Effector memory CD8-positive, alpha-beta T cell (primary cell): ENCODE measurements around the gene DSE.

Experiments used
- ATAC-seq: fragments of 150-1000 bp; cut with Tn5 transposase; replicated peaks from 2 replicates; pipeline ENCODE4 v1.10.0; 2021; ENCODE audit warnings: mild to moderate bottlenecking, moderate library complexity
- DNase-seq, 3 experiments: peaks; one replicate each; pipeline ENCODE4 v3.0.0; 2021
- H3K27ac Mint-ChIP-seq, 2 donors: one replicate each; pipeline ENCODE4 v1.8.0; 2022; ENCODE audit warnings: mild to moderate bottlenecking in 2 of 2, mixed read lengths in 2 of 2, moderate library complexity in 2 of 2
- H3K27me3 Mint-ChIP-seq, 2 donors: one replicate each; pipeline ENCODE4 v1.8.0; 2022; ENCODE audit warnings: mixed read lengths in 2 of 2
- H3K36me3 Mint-ChIP-seq: one replicate; pipeline ENCODE4 v1.8.0; 2022; ENCODE audit warnings: mild to moderate bottlenecking, moderate library complexity, mixed read lengths; ENCODE audit not compliant: insufficient read depth
- H3K4me1 Mint-ChIP-seq, 2 donors: one replicate each; pipeline ENCODE4 v1.8.0; 2022; ENCODE audit warnings: low read depth in 2 of 2, mixed read lengths in 2 of 2
- H3K4me3 Mint-ChIP-seq, 2 donors: one replicate each; pipeline ENCODE4 v1.8.0; 2022; ENCODE audit warnings: mild to moderate bottlenecking in 2 of 2, mixed read lengths in 2 of 2, moderate library complexity in 2 of 2
- H3K9me3 Mint-ChIP-seq, 2 donors: one replicate each; pipeline ENCODE4 v1.8.0; 2022; ENCODE audit warnings: mixed read lengths in 2 of 2

Gene DSE

DNA sequence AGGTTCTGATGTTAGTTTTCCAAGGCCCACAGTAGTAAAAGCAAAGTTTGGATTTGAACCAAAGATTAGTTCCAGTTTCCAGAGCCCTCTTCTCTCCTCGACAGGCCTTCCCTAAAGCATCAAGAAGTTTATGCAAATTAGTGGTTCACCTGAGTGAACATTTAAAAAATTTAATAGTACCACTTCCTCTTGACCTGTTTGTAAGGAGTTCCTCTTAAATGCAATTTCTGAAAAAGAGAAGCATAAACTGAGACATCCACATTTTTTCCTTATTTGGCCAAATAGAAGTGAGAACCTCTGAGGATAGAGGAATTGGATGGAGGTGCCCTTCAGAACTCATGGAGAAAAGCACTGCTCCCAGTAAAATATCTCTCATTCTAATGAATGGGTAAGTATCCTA is 1.2 kb upstream of the DSE start:
- H3K36me3 Mint-ChIP-seq, result peaks cover 7% of the 10 kb centered on the region
- no peaks in the 10 kb centered on the region for H3K9me3 Mint-ChIP-seq
- ATAC-seq (no peak), DNase-seq (no peak)
- H3K4me1 Mint-ChIP-seq, result peaks cover 10% of the 10 kb centered on the region in 2 donors
- peak overlapping the region; percentile 84 to 87 for H3K4me3 Mint-ChIP-seq
- peaks cover 0 to 18% of the 10 kb centered on the region in 2 donors for H3K27me3 Mint-ChIP-seq
- peak overlapping the region; percentile 47 to 74 for H3K27ac Mint-ChIP-seq

DNA sequence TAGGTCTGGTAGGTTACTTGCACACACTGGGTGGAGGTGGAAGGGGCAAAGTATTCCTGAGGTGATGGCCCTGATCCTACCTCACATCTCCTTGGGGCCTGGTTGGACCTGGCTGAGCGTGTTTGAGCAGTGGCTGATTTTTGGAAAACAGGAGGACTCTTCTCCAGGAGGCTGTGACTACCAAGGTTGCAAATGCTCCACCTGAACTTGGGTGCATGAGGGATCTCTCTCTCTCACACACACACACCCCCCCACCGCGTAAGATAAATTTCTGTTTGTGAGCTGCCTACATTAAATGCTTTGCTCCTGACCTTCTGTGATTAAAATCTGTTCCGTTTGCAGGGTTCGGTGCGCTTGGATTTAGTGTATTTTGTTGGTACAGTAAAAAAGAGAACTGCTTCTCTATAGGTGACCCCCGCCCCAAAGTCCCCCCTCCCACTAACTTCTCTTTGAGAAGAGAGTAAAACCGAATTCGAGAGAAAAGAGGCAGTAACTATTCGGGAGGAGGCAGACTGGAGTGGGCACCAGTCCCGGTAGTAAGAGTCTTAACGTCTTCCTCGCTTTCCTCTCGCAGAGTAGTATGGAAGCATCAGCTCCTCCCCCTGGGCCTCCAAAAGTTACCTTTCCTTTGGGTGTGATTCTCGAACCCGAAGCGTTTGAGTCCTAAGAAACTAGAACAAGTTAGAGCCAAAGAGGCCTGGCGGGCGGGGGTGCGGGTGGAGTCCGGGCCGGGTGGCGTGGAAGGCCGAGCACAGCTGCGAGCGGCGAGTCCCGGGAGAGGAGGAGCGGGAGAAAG is 585 bp upstream of the DSE start:
- peak overlapping the region; percentile 84 to 87 for H3K4me3 Mint-ChIP-seq
- H3K4me1 Mint-ChIP-seq, result peaks cover 10% of the 10 kb centered on the region in 2 donors
- peak overlapping the region; percentile 47 to 74 for H3K27ac Mint-ChIP-seq
- peak in 1 of 3 experiments; percentile 20 for DNase-seq
- peaks cover 0 to 18% of the 10 kb centered on the region in 2 donors for H3K27me3 Mint-ChIP-seq
- no peak for ATAC-seq
- H3K9me3 Mint-ChIP-seq, result no peaks in the 10 kb centered on the region
- H3K36me3 Mint-ChIP-seq, result peaks cover 7% of the 10 kb centered on the region

DNA sequence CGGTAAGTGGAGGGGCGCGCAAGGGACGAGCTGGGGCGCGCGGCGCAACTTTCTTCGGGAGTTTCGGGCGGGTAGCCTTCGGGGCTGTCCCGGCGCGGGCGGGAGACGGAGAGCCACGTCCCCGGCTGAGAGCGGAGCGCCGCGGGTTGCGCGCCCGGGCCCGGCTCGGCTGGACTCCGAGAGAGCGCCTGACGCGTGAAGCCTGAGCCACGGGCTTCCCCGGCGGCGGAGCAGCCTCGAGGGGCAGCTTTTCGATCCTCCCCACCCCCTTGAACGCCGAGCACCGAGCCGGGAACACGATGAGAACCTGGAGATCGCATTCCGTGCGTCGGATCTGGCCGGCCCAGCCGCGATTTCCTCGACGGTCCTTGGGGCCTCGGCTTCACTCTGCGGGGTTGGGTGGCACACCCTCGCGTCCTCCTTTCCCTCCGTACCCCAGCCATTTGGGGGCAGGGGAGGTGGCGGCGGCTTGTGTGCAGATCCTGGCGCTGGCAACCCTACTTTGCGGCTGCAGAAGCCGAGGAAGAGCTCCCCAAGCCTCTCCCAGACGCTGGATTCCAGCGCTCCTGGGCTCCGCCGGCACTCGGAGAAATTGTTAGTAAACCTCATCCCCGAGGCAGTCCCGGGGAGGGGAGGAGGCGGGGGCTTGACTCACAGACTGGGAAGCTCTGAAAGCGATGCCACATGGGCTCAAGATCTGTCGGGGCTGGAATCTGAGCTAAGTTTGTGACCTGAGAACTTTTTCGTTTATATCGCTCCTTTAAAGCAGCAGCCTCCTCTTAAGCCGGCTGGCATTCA is 572 bp downstream of the DSE start:
- H3K4me3 Mint-ChIP-seq, result peak overlapping the region; percentile 84 to 87
- H3K4me1 Mint-ChIP-seq, result peaks cover 10% of the 10 kb centered on the region in 2 donors
- ATAC-seq, result peak; percentile 57
- peak in 2 of 3 experiments; percentile 16 to 25 for DNase-seq
- H3K27me3 Mint-ChIP-seq, result peaks cover 0 to 16% of the 10 kb centered on the region in 2 donors
- peak overlapping the region in 1 of 2 donors; percentile 77 for H3K27ac Mint-ChIP-seq
- no peaks in the 10 kb centered on the region for H3K9me3 Mint-ChIP-seq
- peaks cover 7% of the 10 kb centered on the region for H3K36me3 Mint-ChIP-seq

GRCh38 chr6:116371918-116372209 is 1.1 kb downstream of the DSE start:
- peaks cover 10% of the 10 kb centered on the region in 2 donors for H3K4me1 Mint-ChIP-seq
- peaks cover 0 to 19% of the 10 kb centered on the region in 2 donors for H3K27me3 Mint-ChIP-seq
- peak overlapping the region; percentile 84 to 87 for H3K4me3 Mint-ChIP-seq
- no peaks in the 10 kb centered on the region for H3K9me3 Mint-ChIP-seq
- ATAC-seq (no peak), DNase-seq (no peak)
- peak overlapping the region in 1 of 2 donors; percentile 77 for H3K27ac Mint-ChIP-seq
- peaks cover 7% of the 10 kb centered on the region for H3K36me3 Mint-ChIP-seq

GRCh38 chr6:116373300-116373699 is 2.6 kb downstream of the DSE start:
- DNase-seq (no peak), ATAC-seq (no peak)
- Mint-ChIP-seq H3K27ac (no peak overlapping the region), H3K27me3 (peaks cover 0 to 21% of the 10 kb centered on the region in 2 donors), H3K4me1 (peaks cover 10% of the 10 kb centered on the region in 2 donors), H3K36me3 (peaks cover 7% of the 10 kb centered on the region), H3K4me3 (no peak overlapping the region), H3K9me3 (no peaks in the 10 kb centered on the region)

DNA sequence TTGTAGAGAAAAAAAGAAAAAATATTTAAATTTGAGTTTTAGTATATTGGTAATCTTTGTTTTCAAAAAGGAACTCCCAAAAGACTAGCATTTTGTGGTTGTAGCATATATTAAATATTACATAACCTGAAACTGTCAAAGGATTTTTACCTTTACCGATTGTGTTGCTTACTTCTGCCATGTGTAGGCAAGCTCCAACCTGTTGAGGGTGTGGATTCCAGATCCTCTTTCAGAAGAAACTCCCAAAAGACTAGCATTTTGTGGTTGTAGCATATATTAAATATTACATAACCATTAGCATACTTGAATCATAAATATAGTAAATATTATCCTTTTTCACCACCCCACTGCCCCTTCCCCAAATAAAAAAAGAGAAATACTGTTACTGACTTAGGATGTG is 3.2 kb downstream of the DSE start:
- Mint-ChIP-seq H3K27me3 (peaks cover 0 to 21% of the 10 kb centered on the region in 2 donors), H3K27ac (no peak overlapping the region), H3K9me3 (no peaks in the 10 kb centered on the region), H3K4me3 (no peak overlapping the region), H3K36me3 (peaks cover 7% of the 10 kb centered on the region), H3K4me1 (peaks cover 10% of the 10 kb centered on the region in 2 donors)
- no peak for ATAC-seq
- no peak for DNase-seq

- H3K27me3 Mint-ChIP-seq, result peaks cover 0 to 21% of the 10 kb centered on the region in 2 donors
These were observed 3.8 kb downstream of the DSE start for GRCh38 chr6:116374586-116374985.

GRCh38 chr6:116375262-116375661 is 4.5 kb downstream of the DSE start:
- Mint-ChIP-seq H3K27me3 (peaks cover 0 to 25% of the 10 kb centered on the region in 2 donors), H3K4me1 (peaks cover 2 to 4% of the 10 kb centered on the region in 2 donors), H3K9me3 (no peaks in the 10 kb centered on the region), H3K27ac (no peak overlapping the region), H3K4me3 (no peak overlapping the region), H3K36me3 (peaks cover 7% of the 10 kb centered on the region)
- DNase-seq, result no peak
- no peak for ATAC-seq

More at GRCh38 chr6:116374586-116374985, 3.8 kb downstream of the DSE start:
- peaks cover 9 to 10% of the 10 kb centered on the region in 2 donors for H3K4me1 Mint-ChIP-seq
- no peak overlapping the region for H3K4me3 Mint-ChIP-seq
- no peak for ATAC-seq
- peaks cover 7% of the 10 kb centered on the region for H3K36me3 Mint-ChIP-seq
- H3K9me3 Mint-ChIP-seq, result no peaks in the 10 kb centered on the region
- H3K27ac Mint-ChIP-seq, result no peak overlapping the region
- DNase-seq, result no peak

DNA sequence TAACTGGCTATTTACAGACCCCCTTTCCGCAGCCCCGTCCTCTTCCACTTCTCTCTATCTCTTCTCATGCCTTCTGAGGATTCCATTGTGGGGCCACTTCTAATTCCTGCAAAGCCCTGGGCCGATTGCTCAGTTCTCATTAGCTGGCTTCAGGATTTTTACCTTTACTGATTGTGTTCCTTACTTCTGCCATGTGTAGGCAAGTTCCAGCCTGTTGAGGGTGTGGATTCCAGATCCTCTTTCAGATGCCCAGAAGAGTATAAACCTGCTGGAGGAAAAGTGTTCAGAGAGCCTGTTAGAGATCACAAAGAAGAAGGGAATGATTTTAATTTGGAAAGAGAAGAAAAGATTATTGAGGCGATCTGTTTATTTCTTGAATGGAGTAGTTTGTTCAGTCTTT is 5.4 kb downstream of the DSE start:
- Mint-ChIP-seq H3K36me3 (peaks cover 7% of the 10 kb centered on the region), H3K27me3 (peaks cover 0 to 27% of the 10 kb centered on the region in 2 donors), H3K4me3 (no peak overlapping the region), H3K4me1 (peaks cover 0 to 4% of the 10 kb centered on the region in 2 donors), H3K9me3 (no peaks in the 10 kb centered on the region), H3K27ac (no peak overlapping the region)
- ATAC-seq (no peak), DNase-seq (no peak)

GRCh38 chr6:116379764-116380163 is 9.0 kb downstream of the DSE start:
- no peaks in the 10 kb centered on the region for H3K36me3 Mint-ChIP-seq
- H3K27ac Mint-ChIP-seq, result no peak overlapping the region
- H3K4me3 Mint-ChIP-seq, result no peak overlapping the region
- H3K27me3 Mint-ChIP-seq, result peaks cover 0 to 34% of the 10 kb centered on the region in 2 donors
- no peak for DNase-seq
- no peaks in the 10 kb centered on the region for H3K9me3 Mint-ChIP-seq
- no peaks in the 10 kb centered on the region for H3K4me1 Mint-ChIP-seq
- ATAC-seq, result no peak

DNA sequence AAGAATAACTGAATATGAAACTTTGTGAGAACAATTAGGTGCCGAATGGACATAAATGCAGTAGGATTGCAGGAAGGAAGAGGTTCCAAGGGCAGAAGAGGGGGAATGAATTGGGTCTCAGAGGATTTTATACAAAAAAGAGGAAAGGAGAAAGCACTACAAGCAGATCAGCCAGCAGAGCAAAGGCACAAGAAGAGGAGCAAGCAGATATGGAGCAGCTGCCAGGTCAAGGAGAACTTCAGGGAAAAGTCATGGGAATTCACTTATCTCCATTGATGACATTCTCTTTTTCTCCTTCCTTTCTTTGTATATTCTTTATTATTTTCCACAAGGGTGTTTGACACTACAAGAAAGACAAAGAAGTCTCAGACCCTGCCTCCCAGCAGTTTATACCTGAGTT is 9.6 kb downstream of the DSE start:
- H3K27ac Mint-ChIP-seq, result no peak overlapping the region
- DNase-seq (no peak), ATAC-seq (no peak)
- no peaks in the 10 kb centered on the region for H3K4me1 Mint-ChIP-seq
- H3K4me3 Mint-ChIP-seq, result no peak overlapping the region
- no peaks in the 10 kb centered on the region for H3K36me3 Mint-ChIP-seq
- peaks cover 0 to 38% of the 10 kb centered on the region in 2 donors for H3K27me3 Mint-ChIP-seq
- H3K9me3 Mint-ChIP-seq, result no peaks in the 10 kb centered on the region

DNA sequence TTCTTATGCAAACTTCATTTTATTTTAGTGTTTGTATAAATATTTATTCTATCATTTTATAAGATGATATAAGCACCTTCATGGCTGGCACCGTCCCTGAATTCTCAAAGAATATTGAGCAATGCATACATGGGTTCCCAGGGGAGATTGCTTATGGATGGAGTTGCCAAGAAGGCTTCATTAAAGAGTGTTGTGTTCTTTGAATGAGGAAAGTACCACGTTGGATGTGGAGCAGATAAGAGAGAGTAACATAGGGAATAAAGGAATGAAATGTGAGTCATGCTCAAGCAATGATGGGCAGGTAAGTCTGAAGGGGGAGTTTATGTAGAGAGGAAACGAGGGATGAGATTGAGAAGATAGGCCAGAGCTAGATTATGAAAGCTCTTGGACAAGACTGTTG is 10.3 kb downstream of the DSE start:
- DNase-seq (no peak), ATAC-seq (no peak)
- no peaks in the 10 kb centered on the region for H3K4me1 Mint-ChIP-seq
- H3K27me3 Mint-ChIP-seq, result peaks cover 0 to 36% of the 10 kb centered on the region in 2 donors
- no peaks in the 10 kb centered on the region for H3K9me3 Mint-ChIP-seq
- H3K36me3 Mint-ChIP-seq, result no peaks in the 10 kb centered on the region
- H3K4me3 Mint-ChIP-seq, result no peak overlapping the region
- no peak overlapping the region for H3K27ac Mint-ChIP-seq

DNA sequence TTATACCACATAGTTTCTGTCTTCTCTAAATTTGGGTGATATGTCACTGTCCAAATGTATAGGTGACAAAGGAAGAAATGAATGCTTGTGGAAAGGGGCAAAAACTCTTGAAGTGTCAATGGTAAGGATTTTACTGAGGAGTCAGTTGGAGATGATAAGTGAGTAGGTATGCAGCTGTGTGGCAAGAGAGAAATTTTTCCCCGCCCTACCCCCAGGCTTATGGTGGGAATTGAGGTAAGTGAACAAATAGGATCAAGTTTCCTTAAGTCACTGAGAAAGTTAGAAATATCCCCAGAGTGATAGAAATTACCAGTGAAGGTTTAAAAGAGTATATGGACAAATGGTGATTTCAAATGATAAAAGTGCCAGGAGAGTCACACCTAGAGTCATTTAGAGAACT is 11.8 kb downstream of the DSE start:
- DNase-seq (no peak), ATAC-seq (no peak)
- Mint-ChIP-seq H3K4me1 (peaks cover 0 to 4% of the 10 kb centered on the region in 2 donors), H3K27ac (no peak overlapping the region), H3K9me3 (no peaks in the 10 kb centered on the region), H3K4me3 (no peak overlapping the region), H3K36me3 (no peaks in the 10 kb centered on the region), H3K27me3 (peaks cover 0 to 27% of the 10 kb centered on the region in 2 donors)
